Activated CD8-positive, alpha-beta T cell treated with anti-CD3 and anti-CD28 coated beads for 36 hours (primary cell): ENCODE measurements around the gene PNP. TPM values are rescaled to one million over a fixed set of nuclear protein-coding genes. Genes with fewer than 3 reads are reported as not detected.
"Not testable (repeated sequence)": the region's sequence is repeated elsewhere in the genome, so short reads cannot be mapped to it uniquely, and the experiment has no call there.

Experiments used
- ATAC-seq: fragments of 200-7000 bp; cut with Tn5 transposase; one replicate; pipeline ENCODE4 v1.10.0; 2021; ENCODE audit warnings: mild to moderate bottlenecking, moderate library complexity
- CTCF ChIA-PET: fragments of 350-600 bp; sonication (Branson Sonifier 250); formaldehyde crosslinking; loops from one replicate; lab custom pipeline; 2021; ENCODE audit warnings: antibody characterized with exemption; lab: Charles Lee
- POLR2A ChIA-PET: fragments of 350-600 bp; sonication (Branson Sonifier 250); formaldehyde crosslinking; loops from one replicate; lab custom pipeline; 2021; ENCODE audit warnings: antibody characterized with exemption; lab: Charles Lee
- DNase-seq: peaks from one replicate; pipeline ENCODE4 v3.0.0-alpha.2; 2020
- H3K27ac Mint-ChIP-seq: one replicate; pipeline ENCODE4 v1.8.0; 2021; ENCODE audit warnings: mild to moderate bottlenecking, mixed read lengths
- H3K27me3 Mint-ChIP-seq: one replicate; pipeline ENCODE4 v1.8.0; 2021; ENCODE audit warnings: mixed read lengths
- H3K36me3 Mint-ChIP-seq: one replicate; pipeline ENCODE4 v1.8.0; 2021; ENCODE audit warnings: low read depth, mixed read lengths
- H3K4me1 Mint-ChIP-seq: one replicate; pipeline ENCODE4 v1.8.0; 2021; ENCODE audit warnings: low read depth, mixed read lengths
- H3K4me3 Mint-ChIP-seq: one replicate; pipeline ENCODE4 v1.8.0; 2021; ENCODE audit warnings: mild to moderate bottlenecking, moderate library complexity, mixed read lengths
- H3K9me3 Mint-ChIP-seq: one replicate; pipeline ENCODE4 v1.8.0; 2021; ENCODE audit warnings: mixed read lengths
- intact Hi-C: fragments of 100-400 bp; cut with micrococcal nuclease; formaldehyde crosslinking; loops from one replicate; pipeline ENCODE4 v1.10.0; 2022
- total RNA-seq, 2 experiments: library from RNA; stranded (reverse); gene quantifications; one replicate each; pipeline ENCODE4 v1.2.3, GENCODE V29; 2021
- TF ChIP-seq, protein P1 (sequence below): fragments of 200-600 bp; IDR thresholded peaks from one replicate; pipeline ENCODE4 v1.8.0; 2022; ENCODE audit warnings: antibody characterized with exemption, mild to moderate bottlenecking

PNP gene
- total RNA-seq, 2 experiments from 2014 or later, result 176 to 183 TPM

DNA sequence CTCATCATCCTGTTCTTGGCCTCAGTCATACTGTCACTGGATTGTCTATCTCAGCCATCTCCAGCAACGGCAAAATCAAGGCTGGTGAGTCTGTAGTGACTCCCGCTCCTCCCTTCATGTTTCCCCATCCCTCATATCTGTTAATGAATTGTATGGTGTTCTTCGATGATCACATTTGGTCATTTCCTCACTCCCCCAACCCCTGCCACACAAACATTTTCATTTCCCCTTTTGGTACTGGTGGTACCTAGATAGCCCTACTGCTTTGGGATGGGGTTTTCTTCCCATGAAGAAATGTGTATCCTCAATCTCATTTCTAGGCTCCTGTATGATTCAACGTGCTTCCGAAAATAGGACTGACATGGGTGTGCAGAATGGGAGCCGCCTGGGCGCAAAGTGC, 30.5 kb upstream of the PNP start:
- TF ChIP-seq, protein P1, sequence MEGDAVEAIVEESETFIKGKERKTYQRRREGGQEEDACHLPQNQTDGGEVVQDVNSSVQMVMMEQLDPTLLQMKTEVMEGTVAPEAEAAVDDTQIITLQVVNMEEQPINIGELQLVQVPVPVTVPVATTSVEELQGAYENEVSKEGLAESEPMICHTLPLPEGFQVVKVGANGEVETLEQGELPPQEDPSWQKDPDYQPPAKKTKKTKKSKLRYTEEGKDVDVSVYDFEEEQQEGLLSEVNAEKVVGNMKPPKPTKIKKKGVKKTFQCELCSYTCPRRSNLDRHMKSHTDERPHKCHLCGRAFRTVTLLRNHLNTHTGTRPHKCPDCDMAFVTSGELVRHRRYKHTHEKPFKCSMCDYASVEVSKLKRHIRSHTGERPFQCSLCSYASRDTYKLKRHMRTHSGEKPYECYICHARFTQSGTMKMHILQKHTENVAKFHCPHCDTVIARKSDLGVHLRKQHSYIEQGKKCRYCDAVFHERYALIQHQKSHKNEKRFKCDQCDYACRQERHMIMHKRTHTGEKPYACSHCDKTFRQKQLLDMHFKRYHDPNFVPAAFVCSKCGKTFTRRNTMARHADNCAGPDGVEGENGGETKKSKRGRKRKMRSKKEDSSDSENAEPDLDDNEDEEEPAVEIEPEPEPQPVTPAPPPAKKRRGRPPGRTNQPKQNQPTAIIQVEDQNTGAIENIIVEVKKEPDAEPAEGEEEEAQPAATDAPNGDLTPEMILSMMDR, result no peak
- H3K27me3 Mint-ChIP-seq, result no peaks in the 10 kb centered on the region
- no peak overlapping the region for H3K4me3 Mint-ChIP-seq
- intact Hi-C loops, result no loop called here
- no peaks in the 10 kb centered on the region for H3K36me3 Mint-ChIP-seq
- ATAC-seq, result no peak
- DNase-seq, result no peak
- H3K9me3 Mint-ChIP-seq, result no peaks in the 10 kb centered on the region
- ChIA-PET POLR2A (no interaction called here), CTCF (no interaction called here)
- H3K27ac Mint-ChIP-seq, result no peak overlapping the region
- peaks cover 22% of the 10 kb centered on the region for H3K4me1 Mint-ChIP-seq

DNA sequence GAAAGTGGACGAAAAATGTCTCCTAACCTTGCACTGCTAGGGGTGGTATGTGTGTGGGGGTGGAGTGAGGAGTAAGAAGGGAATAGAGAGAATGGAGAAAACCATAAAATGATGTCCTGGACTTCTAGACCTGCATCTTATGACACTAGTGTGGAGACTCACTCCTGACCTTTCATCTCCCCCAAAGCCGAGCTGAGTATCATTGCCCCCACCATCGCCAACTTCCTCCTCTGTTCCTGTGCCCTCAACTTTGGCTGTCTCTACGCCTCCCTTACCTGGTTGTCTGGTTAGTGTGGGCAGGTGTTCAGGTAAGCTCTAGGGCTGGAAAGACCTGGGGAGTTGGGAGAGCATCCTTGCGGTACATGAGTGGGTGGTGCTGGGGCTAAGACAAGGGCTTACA, 28.7 kb upstream of the PNP start:
- Mint-ChIP-seq H3K9me3 (no peaks in the 10 kb centered on the region), H3K4me1 (peaks cover 22% of the 10 kb centered on the region), H3K36me3 (no peaks in the 10 kb centered on the region), H3K27me3 (no peaks in the 10 kb centered on the region), H3K27ac (peak overlapping the region; percentile 82), H3K4me3 (peak overlapping the region; percentile 51)
- ATAC-seq (peak; percentile 76), DNase-seq (peak; percentile 52)
- CTCF ChIA-PET, result interaction anchor here (1.1 kb wide), 1 partner anchor 19 kb away, joined by 4 read pairs; no protein-coding TSS in a partner anchor
- TF ChIP-seq, protein P1, result no peak
- POLR2A ChIA-PET, result interaction anchor here (0.6 to 3.6 kb wide), 10 partner anchors 10 to 98 kb away, joined by 3 to 14 read pairs (median 4); partner anchors contain the start of gene APEX1
- intact Hi-C loops, result no loop called here

DNA sequence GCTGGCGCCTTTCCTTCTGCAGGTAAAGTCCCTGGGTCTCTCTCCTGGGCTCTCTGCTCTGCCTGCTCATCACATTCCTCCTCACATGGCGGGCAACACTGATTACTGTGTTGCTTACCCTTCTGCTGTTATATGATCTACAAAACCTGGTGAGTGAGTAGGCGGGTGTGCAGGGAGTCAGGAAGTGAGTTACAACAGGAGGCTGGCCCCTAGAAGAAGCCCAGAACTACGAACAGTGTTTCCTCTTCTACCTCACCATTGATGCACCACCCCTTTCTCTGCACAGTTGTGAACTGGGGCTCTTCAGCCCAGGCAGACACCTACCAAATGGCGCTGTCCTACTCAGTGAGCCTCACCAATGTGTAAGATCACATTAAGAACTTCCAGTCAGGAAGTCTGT, 28.3 kb upstream of the PNP start:
- Mint-ChIP-seq H3K9me3 (no peaks in the 10 kb centered on the region), H3K4me1 (peaks cover 22% of the 10 kb centered on the region), H3K36me3 (no peaks in the 10 kb centered on the region), H3K27ac (peak overlapping the region; percentile 82), H3K27me3 (no peaks in the 10 kb centered on the region), H3K4me3 (peak overlapping the region; percentile 51)
- intact Hi-C loops, result no loop called here
- ChIA-PET POLR2A (interaction anchor here (0.6 to 3.6 kb wide), 13 partner anchors 10 to 98 kb away, joined by 3 to 14 read pairs (median 4); partner anchors contain the start of genes APEX1 and OSGEP), CTCF (interaction anchor here (0.6 to 1.3 kb wide), 2 partner anchors 25 to 113 kb away, joined by 4 to 6 read pairs; no protein-coding TSS in a partner anchor)
- TF ChIP-seq, protein P1, result no peak
- ATAC-seq (peak; percentile 95), DNase-seq (peak; percentile 70)

DNA sequence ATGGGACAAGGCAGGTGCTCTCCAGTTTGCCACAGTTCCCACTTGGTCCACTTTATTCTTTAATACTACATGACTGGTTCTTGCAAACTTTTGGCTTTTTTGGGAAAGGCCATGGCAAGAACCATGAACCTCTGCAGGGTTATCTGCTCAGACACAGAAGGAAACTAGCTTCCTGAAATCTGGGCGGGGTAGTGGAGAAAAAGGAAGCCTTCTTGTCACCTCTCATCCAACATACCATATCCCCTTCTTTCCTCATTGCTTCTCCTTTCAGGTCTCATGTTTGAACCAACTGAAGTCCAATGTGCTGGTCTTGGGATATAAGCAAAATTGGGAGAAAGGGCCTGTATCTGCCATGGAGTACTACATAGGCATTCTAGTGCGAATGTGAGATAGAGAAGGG, 27.7 kb upstream of the PNP start:
- H3K27ac Mint-ChIP-seq, result peak overlapping the region; percentile 82
- CTCF ChIA-PET, result interaction anchor here (0.6 to 1.3 kb wide), 4 partner anchors 14 to 114 kb away, joined by 3 to 6 read pairs (median 4); partner anchors contain the start of genes APEX1 and OSGEP
- POLR2A ChIA-PET, result interaction anchor here (0.6 to 3.6 kb wide), 11 partner anchors 9 to 99 kb away, joined by 3 to 14 read pairs (median 4); partner anchors contain the start of genes APEX1 and OSGEP
- ATAC-seq (no peak), DNase-seq (no peak)
- no peaks in the 10 kb centered on the region for H3K27me3 Mint-ChIP-seq
- peaks cover 22% of the 10 kb centered on the region for H3K4me1 Mint-ChIP-seq
- intact Hi-C loops, result no loop called here
- no peaks in the 10 kb centered on the region for H3K9me3 Mint-ChIP-seq
- TF ChIP-seq, protein P1, result no peak
- no peak overlapping the region for H3K4me3 Mint-ChIP-seq
- no peaks in the 10 kb centered on the region for H3K36me3 Mint-ChIP-seq

DNA sequence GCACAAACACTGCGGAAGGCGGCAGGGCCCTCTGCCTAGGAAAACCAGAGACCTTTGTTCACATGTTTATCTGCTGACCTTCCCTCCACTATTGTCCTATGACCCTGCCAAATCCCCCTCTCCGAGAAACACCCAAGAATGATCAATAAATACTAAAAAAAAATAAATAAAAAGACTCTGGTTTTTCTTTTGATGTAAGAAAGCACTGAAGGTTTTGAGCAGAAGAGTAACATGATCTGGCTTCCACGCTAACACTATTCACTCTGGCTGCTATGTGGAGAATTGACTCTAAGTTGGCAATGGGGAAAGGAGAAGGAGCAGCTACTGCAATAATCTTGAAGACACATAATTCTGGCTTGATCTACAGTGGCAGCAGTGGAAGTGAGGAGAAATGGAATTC, 25.6 kb upstream of the PNP start:
- H3K27ac Mint-ChIP-seq, result not testable (repeated sequence)
- peaks cover 20% of the 10 kb centered on the region for H3K36me3 Mint-ChIP-seq
- POLR2A ChIA-PET, result interaction anchor here (1.1 to 1.9 kb wide), 3 partner anchors 11 to 14 kb away, joined by 3 to 13 read pairs (median 4); partner anchors contain the start of genes APEX1 and OSGEP

More for the DNA sequence above, 25.6 kb upstream of the PNP start:
- H3K4me1 Mint-ChIP-seq, result peaks cover 22% of the 10 kb centered on the region
- H3K27me3 Mint-ChIP-seq, DNase-seq, ATAC-seq, H3K4me3 Mint-ChIP-seq, intact Hi-C loops, H3K9me3 Mint-ChIP-seq: not testable (repeated sequence)
- CTCF ChIA-PET, result interaction anchor here (1.9 kb wide), 1 partner anchor 28 kb away, joined by 5 read pairs; no protein-coding TSS in a partner anchor
